K562 (cell line): ENCODE data around the gene SOSTDC1. TPM values are rescaled to one million over a fixed set of nuclear protein-coding genes. Genes with fewer than 3 reads are reported as not detected.

Experiments used
- BRD4 ChIP-seq: fragments of 200-600 bp; sonication (generic); IDR thresholded peaks from 2 replicates; pipeline ENCODE4 v1.6.1; 2017; ENCODE audit warnings: inconsistent platforms
- CBX8 ChIP-seq: fragments of 200-600 bp; sonication (generic); IDR thresholded peaks from 2 replicates; pipeline ENCODE4 v1.6.1; 2012; ENCODE audit warnings: borderline replicate concordance, mixed run types, low read depth, mild to moderate bottlenecking, moderate library complexity, mixed read lengths, low read length, control low read depth, inconsistent platforms; ENCODE audit not compliant: poor library complexity, severe bottlenecking; ENCODE audit errors: extremely low read depth
- CLOCK ChIP-seq: fragments of 250-450 bp; sonication (Bioruptor Pico); IDR thresholded peaks from 2 replicates; pipeline ENCODE4 v1.4.0; 2020; ENCODE audit warnings: mild to moderate bottlenecking, moderate library complexity, borderline replicate concordance
- ELK1 ChIP-seq: sonication (generic); formaldehyde crosslinking; IDR thresholded peaks from 2 replicates; pipeline ENCODE4 v1.8.1; 2022; ENCODE audit warnings: missing genetic modification reagents
- FOS ChIP-seq: IDR thresholded peaks from 3 replicates; pipeline ENCODE4 v1.6.1; 2011; ENCODE audit not compliant: insufficient read length; ENCODE audit errors: extremely low read depth
- LCOR ChIP-seq: sonication (generic); formaldehyde crosslinking; IDR thresholded peaks from 2 replicates; pipeline ENCODE4 v1.8.0; 2022; ENCODE audit warnings: mild to moderate bottlenecking, missing genetic modification reagents
- RAD51 ChIP-seq: fragments of 450-650 bp; IDR thresholded peaks from 2 replicates; pipeline ENCODE4 v1.7.1; 2016; ENCODE audit warnings: low read depth, mild to moderate bottlenecking, borderline replicate concordance
- RFX5 ChIP-seq: IDR thresholded peaks from 2 replicates; pipeline ENCODE4 v1.6.1; 2011; ENCODE audit warnings: low read depth, mild to moderate bottlenecking, improper control_type of control experiment, low read length
- RUNX1 ChIP-seq: sonication (generic); IDR thresholded peaks from 2 replicates; pipeline ENCODE4 v1.6.1; 2016; ENCODE audit warnings: antibody characterized with exemption, low read depth
- SAFB2 ChIP-seq: fragments of 200-400 bp; formaldehyde crosslinking; IDR thresholded peaks from 2 replicates; pipeline ENCODE4 v1.6.1; 2018; ENCODE audit warnings: borderline replicate concordance, low read length, low read depth, moderate library complexity; ENCODE audit not compliant: severe bottlenecking
- SAP30 ChIP-seq: fragments of 200-600 bp; sonication (generic); IDR thresholded peaks from 2 replicates; pipeline ENCODE4 v1.6.1; 2012; ENCODE audit warnings: borderline replicate concordance, low read depth, mild to moderate bottlenecking, moderate library complexity, low read length, control low read depth, inconsistent platforms; ENCODE audit not compliant: insufficient read depth, poor library complexity, severe bottlenecking
- SFPQ ChIP-seq: fragments of 200-400 bp; formaldehyde crosslinking; IDR thresholded peaks from 2 replicates; pipeline ENCODE4 v1.6.1; 2017; ENCODE audit warnings: mild to moderate bottlenecking, low read depth, low read length, moderate library complexity
- SMARCC2 ChIP-seq: fragments of 450-650 bp; IDR thresholded peaks from 2 replicates; pipeline ENCODE4 v1.6.1; 2017; ENCODE audit warnings: antibody characterized with exemption, moderate library complexity, mild to moderate bottlenecking, low read depth
- SRF ChIP-seq, 2 experiments: fragments of 250-450, 450-650 bp in 1 of 2; sonication (Bioruptor Pico) in 1 of 2; sonication (generic) in 1 of 2; formaldehyde crosslinking; IDR thresholded peaks; 2 replicates each; pipeline versions ENCODE4 v1.5.0 to v1.5.1; 2020 to 2022; ENCODE audit warnings: mild to moderate bottlenecking in 1 of 2, missing genetic modification reagents in 1 of 2
- TFAM ChIP-seq: fragments of 250-450 bp; sonication (Bioruptor Pico); conservative IDR thresholded peaks from 2 replicates; pipeline ENCODE4 v1.5.0; 2021; ENCODE audit warnings: mild to moderate bottlenecking, moderate library complexity
- U2AF1 ChIP-seq: fragments of 200-400 bp; formaldehyde crosslinking; optimal IDR thresholded peaks from 2 replicates; pipeline ENCODE3; 2017; ENCODE audit warnings: mild to moderate bottlenecking, low read depth, low read length, moderate library complexity
- U2AF2 ChIP-seq: fragments of 200-400 bp; formaldehyde crosslinking; optimal IDR thresholded peaks from 2 replicates; pipeline ENCODE3; 2017; ENCODE audit warnings: low read depth, mild to moderate bottlenecking, low read length
- ZKSCAN1 ChIP-seq: fragments of 150-350 bp; IDR thresholded peaks from 2 replicates; pipeline ENCODE4 v1.6.1; 2016; ENCODE audit warnings: low read depth, low read length
- ZNF133 ChIP-seq: fragments of 250-450 bp; sonication (Bioruptor Pico); IDR thresholded peaks from 2 replicates; pipeline ENCODE4 v1.4.0; 2020; ENCODE audit warnings: mild to moderate bottlenecking
- ZNF224 ChIP-seq: sonication (generic); formaldehyde crosslinking; IDR thresholded peaks from 2 replicates; pipeline ENCODE4 v1.8.0; 2022; ENCODE audit warnings: mild to moderate bottlenecking, missing genetic modification reagents
- ZNF655 ChIP-seq: fragments of 250-450 bp; sonication (Bioruptor Pico); IDR thresholded peaks from 2 replicates; pipeline ENCODE4 v1.5.0; 2021
- polyA plus RNA-seq, 8 experiments: library from polyadenylated mRNA; depleted of rRNA in 4 of 8; stranded (reverse) in 5 of 8; unstranded in 3 of 8; fragments of >200 nt; fragmentation: Nextera tagmentation in 2 of 8; fragmentation: Illumina TruSeq in 1 of 8; extraction: Ambion mirVana in 2 of 8; extraction: Trizol in 1 of 8; gene quantifications; 2 replicates each; pipeline versions ENCODE4 v1.2.1 to v1.2.3, GENCODE V29; 2011 to 2014; ENCODE audit warnings: inconsistent platforms in 1 of 8, missing spikeins in 1 of 8
- total RNA-seq, 7 experiments: library from RNA; depleted of rRNA in 6 of 7; stranded (reverse); fragments of >200 nt in 6 of 7; fragmentation: Illumina TruSeq in 2 of 7; extraction: Trizol in 2 of 7; gene quantifications; 2 replicates each; pipeline versions ENCODE4 v1.2.1 to v1.2.3, GENCODE V29; 2011 to 2021; ENCODE audit warnings: low replicate concordance in 1 of 7

SOSTDC1 gene
- total and polyA plus RNA-seq, 9 of the 15 experiments (the other 6 are each of a cell fraction or from before 2014, with no cell fraction given): 8.3 to 48.6 (median 15.9) TPM

- TF ChIP-seq TFAM (CRISPR knock-in tag) (no peak), ELK1 (CRISPR knock-in tag) (no peak), FOS (no peak), ZNF133 (CRISPR knock-in tag) (no peak), U2AF1 (no peak), CBX8 (no peak), CLOCK (CRISPR knock-in tag) (no peak), ZNF224 (CRISPR knock-in tag) (no peak), SAFB2 (no peak), RFX5 (no peak), RUNX1 (no peak), SAP30 (no peak), SRF (CRISPR knock-in tag; IDR thresholded peaks at IDR 0.05) (no peak), BRD4 (no peak), U2AF2 (no peak), ZNF655 (CRISPR knock-in tag) (no peak), RAD51 (no peak), SFPQ (no peak), LCOR (no peak), SMARCC2 (no peak), ZKSCAN1 (no peak)
Observed at GRCh38 chr7:16433568-16434122, 31.9 kb downstream of the SOSTDC1 start (continued).
